HL-60 (cell line): Measurements from ENCODE around the gene LRMDA.

ENCODE experiments used
- DNase-seq, 2 experiments: peaks; one replicate each; pipeline ENCODE4 v3.0.0-alpha.2; 2010 to 2020; ENCODE audit warnings: low read depth in 1 of 2, low spot score in 1 of 2
- H3K27ac ChIP-seq: fragments of 250-450 bp; sonication (Bioruptor Pico); replicated peaks from 2 replicates; pipeline ENCODE4 v1.5.1; 2020; ENCODE audit warnings: mild to moderate bottlenecking, moderate library complexity
- H3K27me3 ChIP-seq: fragments of 250-450 bp; sonication (Bioruptor Pico); 2 replicates; pipeline ENCODE4 v1.5.1; 2021; ENCODE audit warnings: mild to moderate bottlenecking, moderate library complexity; ENCODE audit not compliant: insufficient read depth, poor library complexity, severe bottlenecking
- H3K4me3 ChIP-seq: replicated peaks from 2 replicates; pipeline ENCODE4 v1.5.1; 2011; ENCODE audit warnings: mild to moderate bottlenecking, control low read depth, low read length; ENCODE audit not compliant: insufficient read depth
- CTCF ChIP-seq: IDR thresholded peaks from one replicate; pipeline ENCODE4 v1.5.1; 2011; ENCODE audit warnings: low read length, control low read depth, inconsistent platforms; ENCODE audit not compliant: insufficient read depth
- GABPA ChIP-seq: IDR thresholded peaks from 2 replicates; pipeline ENCODE4 v1.6.1; 2012; ENCODE audit warnings: low read depth
- POLR2AphosphoS5 ChIP-seq: IDR thresholded peaks from 2 replicates; pipeline ENCODE4 v1.6.1; 2012; ENCODE audit warnings: low read depth
- REST ChIP-seq: IDR thresholded peaks from 2 replicates; pipeline ENCODE4 v1.6.1; 2012; ENCODE audit warnings: low read depth; ENCODE audit not compliant: insufficient replicate concordance
- SPI1 ChIP-seq: IDR thresholded peaks from 2 replicates; pipeline ENCODE4 v1.6.1; 2012; ENCODE audit warnings: low read depth, mild to moderate bottlenecking, borderline replicate concordance

Gene LRMDA

GRCh38 chr10:76436401-76436811 is 1005.0 kb downstream of the LRMDA start:
- TF ChIP-seq GABPA (no peak), POLR2AphosphoS5 (no peak), CTCF (no peak), REST (no peak)
- no peaks in the 10 kb centered on the region for H3K27me3 ChIP-seq
- no peak overlapping the region for H3K27ac ChIP-seq
- no peak for DNase-seq
- no peak overlapping the region for H3K4me3 ChIP-seq

GRCh38 chr10:76436981-76437380 is 1005.6 kb downstream of the LRMDA start:
- Histone ChIP-seq H3K27ac (no peak overlapping the region), H3K4me3 (no peak overlapping the region), H3K27me3 (no peaks in the 10 kb centered on the region)
- TF ChIP-seq POLR2AphosphoS5 (no peak), CTCF (no peak), GABPA (no peak), REST (no peak), SPI1 (no peak)
- no peak for DNase-seq

- DNase-seq, result no peak
- H3K27me3 ChIP-seq, result no peaks in the 10 kb centered on the region
Measured at GRCh38 chr10:76440426-76440825, 1009.0 kb downstream of the LRMDA start.

More at GRCh38 chr10:76440426-76440825, 1009.0 kb downstream of the LRMDA start:
- Histone ChIP-seq H3K27ac (no peak overlapping the region), H3K4me3 (no peak overlapping the region)
- no peak for TF ChIP-seq REST
- no peak for TF ChIP-seq GABPA
- TF ChIP-seq CTCF, result no peak
- no peak for TF ChIP-seq SPI1
- no peak for TF ChIP-seq POLR2AphosphoS5
